ENCODE results near the gene ATP8A1.
A peak's percentile ranks its signal among the peaks of the same experiment; 100 is the strongest.

ATP8A1 gene

DNA sequence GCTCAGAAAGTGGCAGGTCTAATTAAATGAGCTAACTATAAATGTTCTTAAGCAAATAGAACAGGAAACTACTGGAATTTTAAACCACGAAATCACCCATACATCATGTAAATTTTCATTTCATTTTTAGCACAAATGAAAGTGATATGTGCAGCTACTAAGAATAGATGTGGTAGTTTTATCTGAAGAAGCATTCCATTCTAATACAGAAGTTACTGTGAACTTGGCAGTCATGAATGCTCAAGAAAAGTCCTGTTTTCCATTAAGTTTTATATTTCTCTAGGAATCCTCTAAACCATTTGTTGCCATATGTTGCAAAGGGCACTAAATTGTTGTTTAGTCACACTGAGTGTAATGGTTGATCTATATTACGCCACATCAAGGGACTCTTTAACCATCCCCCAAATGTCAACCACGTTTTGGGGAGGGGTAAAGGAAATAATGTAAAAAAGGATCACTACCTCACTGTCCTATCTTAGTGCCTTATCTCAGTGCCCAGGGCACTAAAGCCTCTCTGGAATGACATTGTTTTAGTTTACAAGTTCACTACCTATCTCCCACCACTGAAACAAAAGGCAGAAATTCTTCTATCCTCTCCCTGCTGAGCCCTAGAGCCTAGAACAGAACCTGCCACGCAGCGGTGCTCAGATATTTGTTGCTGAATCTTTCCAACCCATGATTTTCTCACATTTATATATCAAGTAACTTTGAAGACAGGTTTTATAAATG, 141.6 kb downstream of the ATP8A1 start:
- DNase-seq (ENCODE audit: low read depth) = peak; percentile 37
- TF ChIP-seq, protein P1, sequence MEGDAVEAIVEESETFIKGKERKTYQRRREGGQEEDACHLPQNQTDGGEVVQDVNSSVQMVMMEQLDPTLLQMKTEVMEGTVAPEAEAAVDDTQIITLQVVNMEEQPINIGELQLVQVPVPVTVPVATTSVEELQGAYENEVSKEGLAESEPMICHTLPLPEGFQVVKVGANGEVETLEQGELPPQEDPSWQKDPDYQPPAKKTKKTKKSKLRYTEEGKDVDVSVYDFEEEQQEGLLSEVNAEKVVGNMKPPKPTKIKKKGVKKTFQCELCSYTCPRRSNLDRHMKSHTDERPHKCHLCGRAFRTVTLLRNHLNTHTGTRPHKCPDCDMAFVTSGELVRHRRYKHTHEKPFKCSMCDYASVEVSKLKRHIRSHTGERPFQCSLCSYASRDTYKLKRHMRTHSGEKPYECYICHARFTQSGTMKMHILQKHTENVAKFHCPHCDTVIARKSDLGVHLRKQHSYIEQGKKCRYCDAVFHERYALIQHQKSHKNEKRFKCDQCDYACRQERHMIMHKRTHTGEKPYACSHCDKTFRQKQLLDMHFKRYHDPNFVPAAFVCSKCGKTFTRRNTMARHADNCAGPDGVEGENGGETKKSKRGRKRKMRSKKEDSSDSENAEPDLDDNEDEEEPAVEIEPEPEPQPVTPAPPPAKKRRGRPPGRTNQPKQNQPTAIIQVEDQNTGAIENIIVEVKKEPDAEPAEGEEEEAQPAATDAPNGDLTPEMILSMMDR (conservative IDR thresholded peaks at IDR 0.05; ENCODE audit: low read depth, low read length) = no peak
- no peak overlapping the region for H3K4me3 ChIP-seq (ENCODE audit: low read depth, low read length)

DNA sequence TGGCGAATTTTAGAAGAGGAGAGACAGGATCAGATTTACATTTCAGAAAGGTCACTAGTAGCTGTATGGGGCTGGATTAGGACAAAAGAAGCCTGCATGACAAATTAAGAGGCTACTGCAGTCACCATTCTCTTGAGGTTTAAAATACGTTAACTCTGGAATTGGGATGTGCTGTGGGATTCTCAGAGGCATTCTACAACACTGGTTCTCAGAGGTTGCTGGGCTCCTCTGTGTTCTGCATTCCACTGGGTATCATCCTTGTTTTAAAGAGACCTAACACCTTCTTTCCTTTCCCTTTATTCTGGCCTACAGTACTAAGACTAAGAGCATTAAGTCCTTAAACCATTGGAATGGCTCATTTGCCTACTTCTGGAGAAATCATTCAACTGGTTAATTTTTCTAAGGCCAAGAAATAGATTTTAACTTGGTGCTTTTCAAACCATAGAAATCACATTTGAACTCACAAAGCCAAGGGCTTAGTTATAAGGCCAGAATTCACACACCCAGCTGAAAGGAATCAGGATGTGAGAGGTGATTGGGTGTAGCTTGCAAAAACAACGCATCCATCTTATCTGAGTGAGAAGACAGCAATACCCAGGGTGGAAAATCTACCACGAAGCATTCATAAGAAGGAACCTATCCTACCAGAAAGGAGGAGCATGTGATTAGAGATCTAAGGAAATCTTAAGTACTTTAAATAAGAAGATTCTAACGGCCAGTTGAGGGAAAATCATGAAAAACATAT, 143.0 kb downstream of the ATP8A1 start:
- H3K4me3 ChIP-seq (ENCODE audit: low read depth, low read length) = no peak overlapping the region
- TF ChIP-seq, protein P1 (conservative IDR thresholded peaks at IDR 0.05; ENCODE audit: low read depth, low read length) = no peak
- no peak for DNase-seq (ENCODE audit: low read depth)

DNA sequence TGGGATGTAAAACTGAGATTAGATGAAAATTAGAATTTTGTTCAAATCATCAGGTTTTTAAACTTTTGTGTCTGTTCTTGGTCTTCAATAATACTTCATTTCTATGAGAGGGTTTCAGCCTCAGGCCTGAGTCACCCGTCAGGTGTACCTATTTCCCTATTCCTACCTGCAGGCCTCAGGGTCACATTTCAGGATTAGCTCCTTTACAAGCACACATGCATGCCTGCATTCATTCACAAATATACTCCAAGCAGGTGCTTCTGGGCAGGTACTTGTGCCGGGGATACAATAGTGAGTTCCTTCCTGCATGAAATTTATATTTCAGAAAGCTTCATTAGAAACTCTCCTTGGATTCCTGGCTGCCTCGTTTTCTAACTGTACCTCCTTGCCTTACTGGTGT, 144.7 kb downstream of the ATP8A1 start:
- H3K4me3 ChIP-seq (ENCODE audit: low read depth, low read length) = no peak overlapping the region
- TF ChIP-seq, protein P1 (conservative IDR thresholded peaks at IDR 0.05; ENCODE audit: low read depth, low read length) = no peak
- no peak for DNase-seq (ENCODE audit: low read depth)

DNA sequence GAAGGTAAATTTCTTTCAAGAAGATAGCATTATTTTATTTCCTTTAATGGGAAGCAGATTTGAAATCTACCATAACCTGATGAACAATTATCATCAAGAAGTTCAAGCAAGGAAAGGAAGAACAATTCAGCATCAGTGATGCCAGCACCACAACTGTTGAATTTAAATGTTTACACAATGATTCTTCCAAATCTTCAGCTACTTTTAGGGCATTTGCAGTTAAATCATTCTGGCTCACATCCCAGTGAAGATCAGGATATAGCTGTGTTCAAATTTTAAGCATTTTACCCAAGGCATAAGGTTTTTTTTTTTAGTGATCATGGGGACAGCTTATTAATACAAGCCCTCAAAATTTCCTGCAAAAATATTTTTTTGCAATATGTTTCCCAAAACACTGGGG, 146.7 kb downstream of the ATP8A1 start:
- DNase-seq (ENCODE audit: low read depth) = no peak

DNA sequence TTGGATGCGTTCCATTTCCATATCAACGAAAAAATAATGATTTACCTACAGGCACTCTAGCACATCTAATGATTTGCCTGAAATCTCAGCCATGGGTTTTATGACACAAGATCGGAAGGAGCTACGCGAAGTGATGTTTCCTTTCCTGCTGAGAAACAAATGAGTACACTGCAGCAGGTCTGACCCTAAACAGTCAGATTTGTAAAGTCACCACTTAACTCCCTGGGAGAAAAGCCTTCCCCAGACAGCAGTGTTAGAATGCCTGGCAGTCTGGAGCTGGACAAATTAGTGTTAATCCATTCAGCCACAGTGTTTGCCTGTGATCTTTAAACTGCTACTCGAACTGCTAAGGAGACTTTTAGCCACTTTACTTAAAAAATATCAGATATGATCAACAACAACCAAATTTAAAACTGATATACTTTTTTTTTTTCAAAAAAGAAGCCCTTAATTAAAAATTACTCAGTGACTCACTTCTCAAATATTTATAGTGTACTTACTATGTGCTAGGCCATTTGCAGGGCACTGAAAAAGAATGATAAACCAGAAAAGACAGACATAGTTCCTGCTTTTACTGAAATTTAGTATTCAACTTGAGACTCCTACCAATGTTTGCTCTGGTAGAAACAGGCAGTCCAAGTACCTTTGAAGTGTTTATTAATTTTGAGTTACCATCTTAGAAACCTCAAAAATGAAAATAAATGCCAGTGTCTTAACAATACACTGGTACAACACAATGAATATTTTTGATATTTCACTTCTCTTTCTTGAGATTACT, 155.1 kb downstream of the ATP8A1 start:
- TF ChIP-seq, protein P1 (conservative IDR thresholded peaks at IDR 0.05; ENCODE audit: low read depth, low read length) = no peak
- no peak overlapping the region for H3K4me3 ChIP-seq (ENCODE audit: low read depth, low read length)
- peak; percentile 42 for DNase-seq (ENCODE audit: low read depth)

More for the DNA sequence above, 146.7 kb downstream of the ATP8A1 start:
- no peak overlapping the region for H3K4me3 ChIP-seq (ENCODE audit: low read depth, low read length)
- TF ChIP-seq, protein P1 (conservative IDR thresholded peaks at IDR 0.05; ENCODE audit: low read depth, low read length) = no peak

DNA sequence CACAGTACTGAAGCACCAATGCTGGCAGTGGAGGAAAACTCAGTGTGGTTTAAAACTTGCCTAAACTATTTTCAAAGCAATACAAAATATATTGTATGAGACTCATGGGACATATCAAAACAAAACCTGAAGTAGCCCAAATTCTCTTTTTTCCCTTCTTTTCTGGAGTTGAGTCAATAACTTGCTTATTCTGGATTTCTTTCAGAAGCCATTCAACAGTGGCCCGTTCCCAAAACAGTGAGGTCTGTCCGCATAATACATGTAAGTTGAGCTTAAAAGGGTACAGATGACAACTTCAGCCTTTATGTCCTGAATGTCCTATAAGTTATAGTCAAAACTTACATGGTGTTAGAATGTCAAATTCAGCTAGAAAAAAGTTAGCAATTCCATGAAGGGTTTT, 158.9 kb downstream of the ATP8A1 start:
- TF ChIP-seq, protein P1 (conservative IDR thresholded peaks at IDR 0.05; ENCODE audit: low read depth, low read length) = no peak
- no peak for DNase-seq (ENCODE audit: low read depth)

More for the DNA sequence above, 158.9 kb downstream of the ATP8A1 start:
- H3K4me3 ChIP-seq (ENCODE audit: low read depth, low read length) = no peak overlapping the region
